ENCODE data around the gene SLC6A5. TPM values are rescaled to one million over a fixed set of nuclear protein-coding genes. Genes with fewer than 3 reads are reported as not detected.

Gene SLC6A5
- total RNA-seq, 2 donors from 2014 or later, result 0.40 TPM; not detected in 1

DNA sequence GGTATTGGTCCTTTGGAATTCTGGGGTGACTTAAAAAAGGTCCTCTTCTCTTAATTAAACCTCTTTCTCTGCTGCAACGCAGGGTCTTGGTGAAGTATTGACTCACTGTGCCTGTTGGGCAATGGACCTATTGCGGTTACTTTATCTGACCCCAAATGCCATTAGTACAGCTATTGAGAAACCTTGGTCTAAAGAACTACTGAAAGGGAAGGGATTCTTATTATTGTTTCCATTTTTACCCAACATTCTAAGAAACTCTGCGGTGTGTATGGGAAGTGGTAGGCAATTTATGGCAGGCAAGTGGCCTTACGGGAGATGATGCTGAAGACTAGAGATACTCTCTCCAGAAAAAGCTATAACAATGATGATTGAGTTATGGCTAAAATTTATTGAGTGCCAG is 12.5 kb downstream of the SLC6A5 start:
- intact Hi-C loops (cut with DNase I), result loop anchor here (5.0 kb wide), 1 partner anchor 225 kb away; the partner anchor contains the start of gene PRMT3
- peaks cover 9% of the 10 kb centered on the region for H3K27me3 ChIP-seq (replicated peaks; ENCODE audit: insufficient read depth)
- no peaks in the 10 kb centered on the region for H3K9me3 ChIP-seq
- H3K27ac ChIP-seq, result no peak overlapping the region
- TF ChIP-seq POLR2AphosphoS5 (IDR thresholded peaks at IDR 0.05) (no peak), POLR2A (IDR thresholded peaks at IDR 0.05) (no peak)
- TF ChIP-seq, protein P1, sequence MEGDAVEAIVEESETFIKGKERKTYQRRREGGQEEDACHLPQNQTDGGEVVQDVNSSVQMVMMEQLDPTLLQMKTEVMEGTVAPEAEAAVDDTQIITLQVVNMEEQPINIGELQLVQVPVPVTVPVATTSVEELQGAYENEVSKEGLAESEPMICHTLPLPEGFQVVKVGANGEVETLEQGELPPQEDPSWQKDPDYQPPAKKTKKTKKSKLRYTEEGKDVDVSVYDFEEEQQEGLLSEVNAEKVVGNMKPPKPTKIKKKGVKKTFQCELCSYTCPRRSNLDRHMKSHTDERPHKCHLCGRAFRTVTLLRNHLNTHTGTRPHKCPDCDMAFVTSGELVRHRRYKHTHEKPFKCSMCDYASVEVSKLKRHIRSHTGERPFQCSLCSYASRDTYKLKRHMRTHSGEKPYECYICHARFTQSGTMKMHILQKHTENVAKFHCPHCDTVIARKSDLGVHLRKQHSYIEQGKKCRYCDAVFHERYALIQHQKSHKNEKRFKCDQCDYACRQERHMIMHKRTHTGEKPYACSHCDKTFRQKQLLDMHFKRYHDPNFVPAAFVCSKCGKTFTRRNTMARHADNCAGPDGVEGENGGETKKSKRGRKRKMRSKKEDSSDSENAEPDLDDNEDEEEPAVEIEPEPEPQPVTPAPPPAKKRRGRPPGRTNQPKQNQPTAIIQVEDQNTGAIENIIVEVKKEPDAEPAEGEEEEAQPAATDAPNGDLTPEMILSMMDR (IDR thresholded peaks at IDR 0.05), result no peak
- 77% methylated on average over 4 of the region's 4 CpGs for WGBS
- no peaks in the 10 kb centered on the region for H3K4me1 ChIP-seq (replicated peaks)
- no peak overlapping the region for H3K4me3 ChIP-seq
- DNase-seq (ENCODE audit: low spot score), result no peak
- H3K36me3 ChIP-seq, result no peaks in the 10 kb centered on the region

DNA sequence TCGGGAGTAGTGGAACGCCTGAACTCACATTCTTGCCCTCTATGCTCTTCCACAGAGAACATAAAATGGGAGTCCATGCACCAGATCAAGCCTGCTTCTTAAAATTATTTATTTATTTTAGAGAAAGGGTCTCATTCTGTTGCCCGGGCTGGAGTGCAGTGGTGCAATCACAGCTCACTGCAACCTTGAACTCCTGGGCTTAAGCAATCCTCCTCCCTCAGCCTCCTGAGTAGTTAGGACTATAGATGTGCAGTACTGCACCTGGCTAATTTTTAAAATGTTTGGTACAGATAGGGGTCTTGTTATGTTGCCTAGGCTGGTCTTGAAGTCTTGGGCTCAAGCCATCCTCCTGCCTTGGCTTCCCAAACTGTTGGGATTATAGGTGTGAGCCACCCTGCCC is 13.0 kb downstream of the SLC6A5 start:
- H3K4me1 ChIP-seq (replicated peaks), result no peaks in the 10 kb centered on the region
- WGBS, result 59% methylated on average over 3 of the region's 3 CpGs
- H3K9me3 ChIP-seq, result no peaks in the 10 kb centered on the region
- no peak for TF ChIP-seq POLR2A (IDR thresholded peaks at IDR 0.05)
- TF ChIP-seq, protein P1 (IDR thresholded peaks at IDR 0.05), result no peak
- no peak for TF ChIP-seq POLR2AphosphoS5 (IDR thresholded peaks at IDR 0.05)
- H3K27ac ChIP-seq, result no peak overlapping the region
- H3K4me3 ChIP-seq, result no peak overlapping the region
- no peaks in the 10 kb centered on the region for H3K36me3 ChIP-seq
- intact Hi-C loops (cut with DNase I), result loop anchor here (5.0 kb wide), 1 partner anchor 225 kb away; the partner anchor contains the start of gene PRMT3
- H3K27me3 ChIP-seq (replicated peaks; ENCODE audit: insufficient read depth), result peaks cover 5% of the 10 kb centered on the region
- no peak for DNase-seq (ENCODE audit: low spot score)

DNA sequence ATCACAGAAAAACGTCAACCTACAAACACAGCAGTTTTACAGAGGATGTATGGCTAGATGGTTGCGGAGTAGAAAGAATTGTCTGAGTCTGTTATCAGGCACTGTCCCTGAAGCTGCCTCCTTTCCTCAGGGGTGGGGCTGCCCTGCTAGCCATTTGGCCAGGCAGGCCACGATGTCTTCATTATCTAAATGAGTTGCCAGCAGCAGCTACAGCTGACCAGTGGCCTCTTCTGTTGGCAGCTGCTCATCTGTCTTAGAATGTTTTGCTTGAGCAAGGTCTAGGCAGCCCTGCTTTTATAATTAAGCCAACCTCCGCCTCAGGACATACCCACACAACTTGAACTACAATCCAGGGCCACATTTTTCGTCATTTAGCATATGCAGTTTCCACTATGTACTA is 17.5 kb downstream of the SLC6A5 start:
- H3K27ac ChIP-seq, result no peak overlapping the region
- no peaks in the 10 kb centered on the region for H3K36me3 ChIP-seq
- 74% methylated on average over 5 of the region's 5 CpGs for WGBS
- TF ChIP-seq POLR2A (IDR thresholded peaks at IDR 0.05) (no peak), POLR2AphosphoS5 (IDR thresholded peaks at IDR 0.05) (no peak)
- TF ChIP-seq, protein P1 (IDR thresholded peaks at IDR 0.05), result no peak
- no peak for DNase-seq (ENCODE audit: low spot score)
- H3K27me3 ChIP-seq (replicated peaks; ENCODE audit: insufficient read depth), result peaks cover 5% of the 10 kb centered on the region
- no peaks in the 10 kb centered on the region for H3K4me1 ChIP-seq (replicated peaks)
- H3K9me3 ChIP-seq, result no peaks in the 10 kb centered on the region
- intact Hi-C loops (cut with DNase I), result no loop called here
- H3K4me3 ChIP-seq, result no peak overlapping the region

DNA sequence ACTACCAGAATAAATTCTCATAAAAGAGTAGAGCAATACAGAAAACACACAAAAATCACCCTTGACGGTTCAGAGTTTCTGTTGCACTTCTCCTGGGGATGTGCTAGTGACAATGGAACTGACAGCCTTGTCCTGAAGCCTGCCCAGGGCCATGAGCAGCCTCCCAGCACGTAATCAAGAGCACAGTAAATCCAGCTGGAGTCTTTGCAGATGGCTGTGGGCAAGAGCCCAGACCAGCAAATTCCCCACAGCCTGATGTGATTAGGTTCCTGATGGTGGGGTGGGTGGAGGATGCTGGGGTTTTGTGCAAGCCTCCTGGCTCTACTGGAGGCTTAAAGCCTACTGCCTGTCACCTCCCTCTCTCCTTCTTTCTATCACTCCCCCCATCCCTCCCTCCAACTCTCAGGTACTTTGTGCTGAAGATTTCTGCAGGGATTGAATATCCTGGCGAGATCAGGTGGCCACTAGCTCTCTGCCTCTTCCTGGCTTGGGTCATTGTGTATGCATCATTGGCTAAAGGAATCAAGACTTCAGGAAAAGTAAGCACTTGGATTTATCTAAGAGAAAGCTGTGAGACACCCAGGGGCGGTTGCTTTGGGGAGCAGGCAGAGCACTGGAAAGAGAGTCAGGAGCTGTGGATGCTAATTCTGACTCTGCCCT is 18.1 kb downstream of the SLC6A5 start:
- TF ChIP-seq POLR2A (IDR thresholded peaks at IDR 0.05), result no peak
- no peak for DNase-seq (ENCODE audit: low spot score)

DNA sequence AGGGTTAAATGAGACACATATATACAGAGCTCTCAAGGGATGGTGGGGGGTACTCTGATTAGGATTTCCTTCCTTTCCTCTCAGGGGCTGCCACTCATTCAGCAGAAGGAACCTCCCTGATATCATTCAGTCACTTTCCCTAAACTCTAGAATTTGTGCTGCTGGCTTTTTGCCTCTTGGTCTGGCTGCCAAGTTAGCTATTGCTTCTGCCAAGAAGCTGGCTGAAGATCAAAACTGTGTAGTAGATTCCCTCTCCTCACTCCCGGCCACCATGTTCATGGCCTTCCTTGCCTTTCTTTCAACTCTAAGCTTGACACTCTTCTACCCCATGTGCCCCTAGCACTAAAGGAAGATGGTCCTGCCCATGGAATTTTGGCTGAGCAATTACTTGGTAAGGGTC is 18.7 kb downstream of the SLC6A5 start:
- H3K4me1 ChIP-seq (replicated peaks), result no peaks in the 10 kb centered on the region
- no peaks in the 10 kb centered on the region for H3K36me3 ChIP-seq
- TF ChIP-seq, protein P1 (IDR thresholded peaks at IDR 0.05), result no peak
- TF ChIP-seq POLR2AphosphoS5 (IDR thresholded peaks at IDR 0.05) (no peak), POLR2A (IDR thresholded peaks at IDR 0.05) (no peak)
- H3K4me3 ChIP-seq, result no peak overlapping the region
- no peaks in the 10 kb centered on the region for H3K9me3 ChIP-seq
- H3K27ac ChIP-seq, result no peak overlapping the region
- WGBS, result 6% methylated on average over 1 of the region's 1 CpG
- no peak for DNase-seq (ENCODE audit: low spot score)
- peaks cover 5% of the 10 kb centered on the region for H3K27me3 ChIP-seq (replicated peaks; ENCODE audit: insufficient read depth)
- intact Hi-C loops (cut with DNase I), result no loop called here

More for the DNA sequence above, 18.1 kb downstream of the SLC6A5 start:
- intact Hi-C loops (cut with DNase I), result no loop called here
- Histone ChIP-seq H3K9me3 (no peaks in the 10 kb centered on the region), H3K36me3 (no peaks in the 10 kb centered on the region), H3K27me3 (replicated peaks; ENCODE audit: insufficient read depth) (peaks cover 5% of the 10 kb centered on the region), H3K27ac (no peak overlapping the region), H3K4me1 (replicated peaks) (no peaks in the 10 kb centered on the region), H3K4me3 (no peak overlapping the region)
- 43% methylated on average over 4 of the region's 4 CpGs for WGBS

All from prostate gland (tissue), 2 donors.